Naive B cell (primary cell): ENCODE results near the gene ANKRD23. TPM values are rescaled to one million over a fixed set of nuclear protein-coding genes. Genes with fewer than 3 reads are reported as not detected.

Experiments
- ATAC-seq, 2 donors: fragments of 150-1000 bp; cut with Tn5 transposase; 2 replicates each; pipeline ENCODE4 v1.10.0; 2021; ENCODE audit warnings: low read depth in 2 of 2, mild to moderate bottlenecking in 2 of 2, moderate library complexity in 2 of 2
- DNase-seq: peaks from one replicate; pipeline ENCODE4 v3.0.0; 2022
- H3K27ac Mint-ChIP-seq, 6 donors: one replicate each; pipeline ENCODE4 v1.8.0; 2020 to 2022; ENCODE audit warnings: mild to moderate bottlenecking in 6 of 6, mixed read lengths in 6 of 6, moderate library complexity in 5 of 6, inconsistent platforms in 2 of 6
- H3K27me3 Mint-ChIP-seq, 3 donors: one replicate each; pipeline ENCODE4 v1.8.0; 2021 to 2022; ENCODE audit warnings: mixed read lengths in 3 of 3, mild to moderate bottlenecking in 1 of 3
- H3K36me3 Mint-ChIP-seq, 2 donors: one replicate each; pipeline ENCODE4 v1.8.0; 2020 to 2022; ENCODE audit warnings: mixed read lengths in 2 of 2, inconsistent platforms in 1 of 2, mild to moderate bottlenecking in 1 of 2
- H3K4me1 Mint-ChIP-seq, 3 donors: one replicate each; pipeline ENCODE4 v1.8.0; 2020 to 2022; ENCODE audit warnings: mixed read lengths in 3 of 3, inconsistent platforms in 1 of 3, mild to moderate bottlenecking in 1 of 3, moderate library complexity in 1 of 3
- H3K4me3 Mint-ChIP-seq, 8 donors: one replicate each; pipeline ENCODE4 v1.8.0; 2020 to 2022; ENCODE audit warnings: mild to moderate bottlenecking in 8 of 8, mixed read lengths in 8 of 8, moderate library complexity in 8 of 8, inconsistent platforms in 2 of 8
- H3K9me3 Mint-ChIP-seq, 7 donors: one replicate each; pipeline ENCODE4 v1.8.0; 2020 to 2022; ENCODE audit warnings: mixed read lengths in 7 of 7, mild to moderate bottlenecking in 5 of 7, inconsistent platforms in 2 of 7, moderate library complexity in 1 of 7
- polyA plus RNA-seq, 6 donors: library from polyadenylated mRNA; unstranded; fragments of 300-500 nt; fragmentation: Illumina TruSeq; gene quantifications; one replicate each; pipeline ENCODE4 v1.2.3, GENCODE V29; 2021; ENCODE audit warnings: low read depth in 6 of 6

Gene ANKRD23
- polyA plus RNA-seq, 6 donors from 2014 or later: 0.44 to 1.4 (median 1.1) TPM; not detected in 2

DNA sequence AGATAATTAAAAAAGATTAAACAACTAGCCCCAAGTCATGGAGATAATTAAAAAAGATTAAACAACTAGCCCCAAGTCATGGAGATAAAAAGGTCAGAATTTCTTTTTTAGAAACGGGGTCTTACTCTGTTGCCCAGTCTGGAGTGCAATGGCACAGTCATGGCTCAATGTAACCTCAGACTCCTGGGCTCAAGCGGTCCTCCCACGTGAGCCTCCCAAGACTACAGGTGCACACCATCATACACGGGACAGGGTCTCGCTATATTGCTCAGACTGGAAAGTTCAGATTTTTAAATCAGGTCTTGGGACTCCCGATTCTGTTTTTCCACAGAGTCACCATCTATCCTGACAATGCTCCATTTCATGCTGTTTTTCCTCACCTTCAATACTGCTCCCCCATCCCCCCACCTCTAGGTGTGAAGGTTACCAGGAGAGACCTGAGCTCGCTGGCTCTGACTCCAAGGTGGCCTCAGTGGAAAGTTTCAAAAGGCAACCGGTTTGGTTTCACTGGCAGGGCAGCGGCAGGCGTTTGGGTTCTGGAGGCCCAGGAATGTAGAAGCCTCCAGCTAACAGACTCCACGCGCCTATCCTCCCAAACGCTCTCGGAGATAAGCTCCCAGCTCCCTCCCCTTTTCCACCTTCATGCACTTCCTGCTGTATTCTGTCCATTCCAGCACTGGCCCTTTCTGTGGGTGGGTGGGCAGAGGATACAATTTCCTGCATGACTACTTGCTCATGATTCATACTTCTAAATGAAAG is 28.9 kb upstream of the ANKRD23 start:
- Mint-ChIP-seq H3K27me3 (peaks cover 12 to 36% (median 21%) of the 10 kb centered on the region in 3 donors), H3K27ac (peak overlapping the region in 1 of 6 donors; percentile 66), H3K4me3 (peak overlapping the region in 2 of 8 donors; percentile 6 to 61), H3K9me3 (no peaks in the 10 kb centered on the region), H3K36me3 (no peaks in the 10 kb centered on the region), H3K4me1 (peaks cover 21 to 41% (median 33%) of the 10 kb centered on the region in 3 donors)
- ATAC-seq (no peak), DNase-seq (no peak)

DNA sequence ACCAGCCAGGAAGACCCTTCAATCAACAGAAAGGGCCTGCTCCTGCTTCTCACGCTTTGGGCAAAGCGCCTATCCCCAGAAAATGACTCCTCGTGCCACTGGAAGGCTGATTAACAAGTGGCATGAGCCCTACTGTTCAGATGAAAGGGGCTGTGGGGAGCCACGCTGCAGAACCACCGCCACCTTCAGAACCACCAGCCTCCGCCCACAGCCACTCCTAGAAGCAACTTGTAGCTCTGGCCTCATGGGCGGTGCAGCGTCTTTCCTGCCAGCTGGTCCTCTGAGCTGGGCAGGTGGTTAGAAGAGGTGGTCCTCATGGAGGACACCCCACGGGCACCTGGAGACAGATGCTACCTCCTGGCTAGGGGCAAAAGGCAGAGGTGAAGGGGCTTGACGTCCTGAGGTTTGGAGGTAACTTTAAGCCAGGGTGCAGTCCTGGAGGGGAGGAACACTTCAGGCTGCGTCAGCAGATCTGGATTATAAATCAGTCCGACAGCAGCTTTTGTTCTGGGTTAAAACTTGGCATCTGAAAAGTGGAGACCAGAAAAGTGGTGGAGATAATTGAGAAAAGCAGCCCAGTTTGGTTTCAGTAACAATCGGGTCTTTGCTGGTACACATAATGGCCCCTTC is 26.9 kb upstream of the ANKRD23 start:
- Mint-ChIP-seq H3K36me3 (no peaks in the 10 kb centered on the region), H3K4me1 (peaks cover 24 to 51% (median 47%) of the 10 kb centered on the region in 3 donors), H3K27ac (peak overlapping the region in 3 of 6 donors; percentile 18 to 78 (median 52)), H3K4me3 (peak overlapping the region; percentile 77 to 90 (median 86)), H3K9me3 (no peaks in the 10 kb centered on the region), H3K27me3 (peaks cover 24 to 44% (median 29%) of the 10 kb centered on the region in 3 donors)
- ATAC-seq: no peak
- no peak for DNase-seq

DNA sequence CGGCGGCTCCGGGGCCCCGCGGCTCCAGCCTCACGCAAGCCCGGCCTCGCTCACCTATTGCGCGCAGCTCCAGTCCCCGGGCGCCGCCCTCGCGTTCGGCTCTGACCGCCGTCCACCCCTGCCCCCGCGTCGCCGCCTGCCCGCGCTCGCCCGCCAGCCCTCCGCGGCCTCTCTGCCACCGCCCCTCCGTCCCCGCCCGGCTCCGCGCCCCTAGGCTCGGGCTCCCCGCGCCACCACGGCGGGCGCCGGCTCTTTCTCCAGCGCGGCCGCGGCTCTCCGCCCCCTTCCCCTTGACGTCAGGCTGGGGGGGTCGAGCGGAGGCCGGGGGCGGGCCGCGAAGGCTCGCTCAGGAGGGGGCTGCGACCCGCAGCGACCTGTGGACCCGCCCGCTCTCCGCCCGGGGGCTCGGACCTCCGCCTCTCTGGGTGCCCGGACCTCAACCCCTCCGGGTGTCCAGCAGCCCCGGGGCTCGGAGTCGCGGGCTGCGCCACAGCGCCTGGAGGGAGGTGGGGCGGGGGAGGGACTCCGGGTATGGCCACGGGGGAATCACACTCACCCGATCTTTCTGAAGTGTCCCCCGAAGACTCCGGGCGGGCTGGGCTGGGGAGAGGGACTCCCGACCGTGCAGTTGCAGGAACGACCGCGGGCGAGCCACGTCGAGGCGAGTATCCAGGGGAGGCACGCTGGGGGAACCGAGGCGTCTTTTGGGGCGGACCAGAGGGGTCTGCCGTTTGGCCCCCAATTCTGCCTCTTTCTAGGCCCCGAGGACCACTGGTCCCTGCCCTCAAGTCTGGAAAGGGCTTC is 26.2 kb upstream of the ANKRD23 start, which contains the start of gene SEMA4C:
Gene SEMA4C (minus strand): TSS at position 259 of the 804 bp plus-strand sequence. CDS start 2,194 bp downstream, outside the sequence.
- H3K36me3 Mint-ChIP-seq: no peaks in the 10 kb centered on the region
- peak; percentile 22 to 27 for ATAC-seq
- peak within 1 kb of the TSS in 3 of 6 donors; percentile 18 to 78 (median 52) for H3K27ac Mint-ChIP-seq
- H3K4me3 Mint-ChIP-seq: peak within 1 kb of the TSS; percentile 78 to 90 (median 86)
- no peaks in the 10 kb centered on the region for H3K9me3 Mint-ChIP-seq
- peaks cover 24 to 44% (median 35%) of the 10 kb centered on the region in 3 donors for H3K27me3 Mint-ChIP-seq
- DNase-seq: peak; percentile 47
- H3K4me1 Mint-ChIP-seq: peaks cover 21 to 43% (median 40%) of the 10 kb centered on the region in 3 donors

GRCh38 chr2:96869281-96869821 is 25.5 kb upstream of the ANKRD23 start:
- Mint-ChIP-seq H3K9me3 (no peaks in the 10 kb centered on the region), H3K27ac (no peak overlapping the region), H3K4me1 (peaks cover 14 to 37% (median 33%) of the 10 kb centered on the region in 3 donors), H3K36me3 (no peaks in the 10 kb centered on the region), H3K4me3 (peak overlapping the region in 3 of 8 donors; percentile 15 to 81 (median 81)), H3K27me3 (peaks cover 22 to 51% (median 35%) of the 10 kb centered on the region in 3 donors)
- ATAC-seq: no peak
- DNase-seq: no peak

DNA sequence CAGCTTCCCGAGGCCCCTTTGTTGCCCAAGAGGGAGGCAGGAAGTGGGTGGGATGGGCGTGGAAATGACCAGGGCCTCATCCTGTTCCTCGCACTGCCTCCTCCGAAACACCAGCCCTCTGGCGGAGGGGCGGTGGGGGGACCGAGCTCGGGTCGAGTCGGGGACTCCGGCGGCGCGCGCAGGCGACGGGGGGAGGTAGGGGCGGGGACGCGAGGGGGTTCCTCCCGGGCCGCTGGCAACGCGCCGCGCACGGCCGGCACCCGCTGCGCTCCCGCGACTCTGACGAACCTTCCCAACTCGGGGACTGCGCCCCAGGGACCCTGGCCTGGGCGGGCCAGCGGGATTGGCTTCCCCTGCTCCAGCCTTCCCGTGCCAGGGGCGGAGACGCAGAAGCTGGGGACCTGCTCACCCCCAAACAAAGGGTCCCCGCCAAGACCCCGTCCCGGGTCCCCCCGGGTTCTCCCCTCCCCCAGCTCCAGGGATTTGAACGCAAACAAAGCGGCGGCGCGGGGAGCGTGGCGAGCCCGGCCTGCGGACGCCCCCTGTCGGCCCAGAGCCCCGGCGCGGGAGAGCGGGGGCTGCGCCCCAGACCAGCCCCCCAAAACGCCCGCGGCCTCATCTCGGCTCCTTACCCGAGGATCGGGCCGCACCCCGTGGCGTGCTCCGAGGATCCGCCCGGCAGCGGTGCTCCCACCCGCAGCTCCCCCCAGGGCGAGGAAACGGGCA is 24.9 kb upstream of the ANKRD23 start:
- H3K4me3 Mint-ChIP-seq: peak overlapping the region in 7 of 8 donors; percentile 77 to 88 (median 81)
- H3K36me3 Mint-ChIP-seq: no peaks in the 10 kb centered on the region
- peak overlapping the region in 1 of 6 donors; percentile 23 for H3K27ac Mint-ChIP-seq
- H3K4me1 Mint-ChIP-seq: peaks cover 11 to 31% (median 29%) of the 10 kb centered on the region in 3 donors
- peaks cover 19 to 52% (median 35%) of the 10 kb centered on the region in 3 donors for H3K27me3 Mint-ChIP-seq
- H3K9me3 Mint-ChIP-seq: no peaks in the 10 kb centered on the region
- ATAC-seq (peak; percentile 29 to 42), DNase-seq (no peak)

- Mint-ChIP-seq H3K27ac (peak overlapping the region in 4 of 6 donors; percentile 8 to 88 (median 40)), H3K4me1 (peaks cover 11 to 29% (median 26%) of the 10 kb centered on the region in 3 donors), H3K36me3 (no peaks in the 10 kb centered on the region), H3K4me3 (peak overlapping the region; percentile 77 to 88 (median 81)), H3K27me3 (peaks cover 25 to 57% (median 35%) of the 10 kb centered on the region in 3 donors), H3K9me3 (no peaks in the 10 kb centered on the region)
- DNase-seq (no peak), ATAC-seq (peak; percentile 22 to 28)
Measured at GRCh38 chr2:96867756-96868554, 24.1 kb upstream of the ANKRD23 start.

GRCh38 chr2:96866986-96867755 is 23.4 kb upstream of the ANKRD23 start:
- H3K27me3 Mint-ChIP-seq: peaks cover 25 to 57% (median 35%) of the 10 kb centered on the region in 3 donors

GRCh38 chr2:96866586-96866985 is 22.8 kb upstream of the ANKRD23 start:
- Mint-ChIP-seq H3K36me3 (no peaks in the 10 kb centered on the region), H3K9me3 (no peaks in the 10 kb centered on the region), H3K27me3 (peaks cover 25 to 57% (median 35%) of the 10 kb centered on the region in 3 donors), H3K4me1 (peaks cover 11 to 29% (median 26%) of the 10 kb centered on the region in 3 donors), H3K27ac (no peak overlapping the region), H3K4me3 (peak overlapping the region in 5 of 8 donors; percentile 41 to 81 (median 76))
- no peak for DNase-seq
- no peak for ATAC-seq

More at GRCh38 chr2:96866986-96867755, 23.4 kb upstream of the ANKRD23 start:
- peak overlapping the region in 3 of 6 donors; percentile 8 to 88 (median 23) for H3K27ac Mint-ChIP-seq
- H3K9me3 Mint-ChIP-seq: no peaks in the 10 kb centered on the region
- H3K4me3 Mint-ChIP-seq: peak overlapping the region; percentile 76 to 88 (median 81)
- H3K4me1 Mint-ChIP-seq: peaks cover 11 to 29% (median 26%) of the 10 kb centered on the region in 3 donors
- ATAC-seq: no peak
- DNase-seq: no peak
- H3K36me3 Mint-ChIP-seq: no peaks in the 10 kb centered on the region

DNA sequence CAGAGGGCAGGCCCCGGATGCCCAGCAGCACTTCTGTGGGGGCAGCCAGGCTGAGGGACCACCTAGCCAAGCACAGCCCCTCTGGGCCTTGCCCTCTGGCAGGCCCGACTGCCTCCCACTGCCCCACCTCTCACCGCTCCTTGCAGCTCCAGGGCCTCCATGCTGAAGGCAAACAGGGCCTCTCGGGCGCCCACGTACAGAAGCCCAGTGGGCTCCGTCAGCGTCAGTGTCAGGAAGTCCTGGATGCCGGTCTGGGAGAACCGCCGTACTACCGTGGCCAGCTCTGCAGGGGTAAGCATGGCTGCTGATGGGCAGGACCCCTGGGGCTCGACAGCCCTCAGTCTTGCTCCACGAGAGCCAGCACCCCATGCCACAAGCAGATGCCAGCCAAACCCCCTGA is 22.3 kb upstream of the ANKRD23 start:
- Mint-ChIP-seq H3K4me3 (peak overlapping the region in 1 of 8 donors; percentile 45), H3K36me3 (no peaks in the 10 kb centered on the region), H3K27me3 (peaks cover 22 to 58% (median 35%) of the 10 kb centered on the region in 3 donors), H3K9me3 (no peaks in the 10 kb centered on the region), H3K27ac (no peak overlapping the region), H3K4me1 (peaks cover 11 to 29% (median 26%) of the 10 kb centered on the region in 3 donors)
- ATAC-seq (no peak), DNase-seq (no peak)

- DNase-seq (no peak), ATAC-seq (no peak)
- no peaks in the 10 kb centered on the region for H3K36me3 Mint-ChIP-seq
- peak overlapping the region in 1 of 8 donors; percentile 45 for H3K4me3 Mint-ChIP-seq
- H3K27me3 Mint-ChIP-seq: peaks cover 17 to 53% (median 31%) of the 10 kb centered on the region in 3 donors
- no peak overlapping the region for H3K27ac Mint-ChIP-seq
- no peaks in the 10 kb centered on the region for H3K9me3 Mint-ChIP-seq
- peaks cover 9 to 25% (median 21%) of the 10 kb centered on the region in 3 donors for H3K4me1 Mint-ChIP-seq
Measured at GRCh38 chr2:96865654-96866053, 21.8 kb upstream of the ANKRD23 start.
